ENCODE results near the gene ZNF106.

DNA sequence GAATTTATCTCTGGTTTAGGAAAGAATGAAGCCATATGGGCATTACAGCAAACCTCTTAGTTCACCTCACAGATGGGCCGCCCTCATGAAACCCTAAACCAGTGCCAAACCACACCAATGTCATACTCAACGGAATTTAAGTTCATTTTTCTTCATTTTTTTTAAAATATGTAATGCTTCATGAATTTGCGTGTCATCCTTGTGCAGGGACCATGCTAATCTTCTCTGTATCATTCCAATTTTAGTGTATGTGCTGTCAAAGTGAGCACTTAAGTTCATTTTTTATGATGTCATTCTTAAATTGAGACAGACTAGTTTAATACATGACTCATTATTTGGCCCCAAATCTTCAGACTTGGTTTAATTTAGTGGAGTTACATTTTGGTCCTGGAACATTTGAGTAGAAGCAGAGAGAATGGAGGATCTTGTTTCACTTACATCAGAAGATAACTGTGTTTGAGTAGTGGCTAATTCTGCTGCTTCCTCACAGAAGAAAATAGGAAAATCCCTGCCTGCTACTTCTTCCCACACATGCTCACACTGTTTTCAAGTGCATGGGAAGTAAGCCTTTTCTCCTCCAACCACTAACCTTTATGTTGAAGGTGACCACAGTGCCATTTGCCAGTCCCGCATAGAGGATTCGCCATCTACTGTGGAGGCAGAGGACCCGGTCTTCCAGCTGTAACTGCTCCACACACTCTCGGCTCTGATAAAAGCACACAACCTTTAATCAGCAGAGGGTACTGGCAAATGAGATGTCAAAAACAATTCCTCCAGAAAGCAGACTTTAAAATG is 63.3 kb downstream of the ZNF106 start:
- TF ChIP-seq, protein P1, sequence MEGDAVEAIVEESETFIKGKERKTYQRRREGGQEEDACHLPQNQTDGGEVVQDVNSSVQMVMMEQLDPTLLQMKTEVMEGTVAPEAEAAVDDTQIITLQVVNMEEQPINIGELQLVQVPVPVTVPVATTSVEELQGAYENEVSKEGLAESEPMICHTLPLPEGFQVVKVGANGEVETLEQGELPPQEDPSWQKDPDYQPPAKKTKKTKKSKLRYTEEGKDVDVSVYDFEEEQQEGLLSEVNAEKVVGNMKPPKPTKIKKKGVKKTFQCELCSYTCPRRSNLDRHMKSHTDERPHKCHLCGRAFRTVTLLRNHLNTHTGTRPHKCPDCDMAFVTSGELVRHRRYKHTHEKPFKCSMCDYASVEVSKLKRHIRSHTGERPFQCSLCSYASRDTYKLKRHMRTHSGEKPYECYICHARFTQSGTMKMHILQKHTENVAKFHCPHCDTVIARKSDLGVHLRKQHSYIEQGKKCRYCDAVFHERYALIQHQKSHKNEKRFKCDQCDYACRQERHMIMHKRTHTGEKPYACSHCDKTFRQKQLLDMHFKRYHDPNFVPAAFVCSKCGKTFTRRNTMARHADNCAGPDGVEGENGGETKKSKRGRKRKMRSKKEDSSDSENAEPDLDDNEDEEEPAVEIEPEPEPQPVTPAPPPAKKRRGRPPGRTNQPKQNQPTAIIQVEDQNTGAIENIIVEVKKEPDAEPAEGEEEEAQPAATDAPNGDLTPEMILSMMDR (IDR thresholded peaks at IDR 0.05; ENCODE audit: poor library complexity), result no peak
- TF ChIP-seq EZH2phosphoT487 (IDR thresholded peaks at IDR 0.05; ENCODE audit: low read depth, severe bottlenecking, unreplicated experiment), result no peak
- no peak for TF ChIP-seq EZH2 (IDR thresholded peaks at IDR 0.05; ENCODE audit: borderline replicate concordance)

Measured in hepatocyte (in vitro differentiated cells).